H1 (cell line): ENCODE measurements around the gene RBM6. TPM values are rescaled to one million over a fixed set of nuclear protein-coding genes. Genes with fewer than 3 reads are reported as not detected.

Source experiments
- CTCF ChIA-PET: fragments of 300-600 bp; sonication (Branson Sonifier 250); formaldehyde crosslinking; loops from one replicate; lab custom pipeline; 2021; ENCODE audit not compliant: partially characterized antibody; lab: Charles Lee
- POLR2A ChIA-PET: fragments of 300-600 bp; sonication (Branson Sonifier 250); formaldehyde crosslinking; loops from one replicate; lab custom pipeline; 2021; ENCODE audit warnings: inconsistent platforms; ENCODE audit not compliant: partially characterized antibody; lab: Charles Lee
- DNase-seq, 2 experiments: peaks; one replicate each; pipeline versions ENCODE4 v3.0.0 to v3.0.0-alpha.2; 2010 to 2022; ENCODE audit warnings: low spot score in 2 of 2, low read depth in 1 of 2, mixed read lengths in 1 of 2
- FAIRE-seq: peaks from 2 replicates; lab custom pipeline; 2011; peaks lifted over from hg19 to GRCh38; lab: Jason Lieb, UNC
- H2AFZ ChIP-seq: 2 replicates; pipeline ENCODE4 v1.8.1; 2012; ENCODE audit warnings: low read length, inconsistent platforms
- H2AK5ac ChIP-seq: 2 replicates; pipeline ENCODE4 v1.6.1; 2013; ENCODE audit warnings: low read depth, low read length
- H2BK120ac ChIP-seq: replicated peaks from 2 replicates; pipeline ENCODE3; 2013; ENCODE audit warnings: low read depth, low read length, inconsistent platforms
- H2BK12ac ChIP-seq: 2 replicates; pipeline ENCODE4 v1.6.1; 2013; ENCODE audit warnings: low read depth, low read length
- H2BK15ac ChIP-seq: 2 replicates; pipeline ENCODE4 v1.6.1; 2013; ENCODE audit warnings: low read length
- H2BK20ac ChIP-seq: 2 replicates; pipeline ENCODE4 v1.6.1; 2013; ENCODE audit warnings: low read length
- H2BK5ac ChIP-seq: 2 replicates; pipeline ENCODE4 v1.6.1; 2013; ENCODE audit warnings: low read depth, low read length
- H3K14ac ChIP-seq: 2 replicates; pipeline ENCODE4 v1.6.1; 2013; ENCODE audit warnings: inconsistent platforms; ENCODE audit not compliant: insufficient read length
- H3K18ac ChIP-seq: 2 replicates; pipeline ENCODE4 v1.6.1; 2013; ENCODE audit warnings: low read length; ENCODE audit errors: extremely low read depth
- H3K23ac ChIP-seq: 2 replicates; pipeline ENCODE4 v1.6.1; 2013; ENCODE audit warnings: inconsistent platforms; ENCODE audit not compliant: insufficient read length
- H3K23me2 ChIP-seq: 2 replicates; pipeline ENCODE4 v1.6.1; 2013; ENCODE audit warnings: low read depth, low read length
- H3K27ac ChIP-seq: 2 replicates; pipeline ENCODE4 v1.6.1; 2011; ENCODE audit warnings: low read depth, low read length, inconsistent platforms
- H3K27me3 ChIP-seq, 4 experiments: replicated peaks in 1 of 4; 1 replicate in 1 of 4; 2 replicates in 3 of 4; pipeline versions ENCODE4 v1.6.1 to v1.8.1; 2011 to 2013; ENCODE audit warnings: low read length in 3 of 4, mild to moderate bottlenecking in 3 of 4, inconsistent platforms in 2 of 4, mixed read lengths in 2 of 4, moderate library complexity in 1 of 4; ENCODE audit not compliant: control insufficient read depth in 3 of 4, insufficient read depth in 3 of 4; ENCODE audit errors: extremely low read depth in 1 of 4
- H3K36me3 ChIP-seq, 4 experiments: 2 replicates each; pipeline versions ENCODE4 v1.6.1 to v1.8.1; 2011 to 2013; ENCODE audit warnings: mild to moderate bottlenecking in 4 of 4, low read length in 3 of 4, moderate library complexity in 2 of 4, control low read depth in 1 of 4, inconsistent platforms in 1 of 4; ENCODE audit not compliant: insufficient read depth in 4 of 4, control insufficient read depth in 2 of 4
- H3K4ac ChIP-seq: replicated peaks from 2 replicates; pipeline ENCODE3; 2013; ENCODE audit warnings: low read length, low read depth, mixed read lengths, inconsistent platforms; ENCODE audit not compliant: insufficient read length
- H3K4me1 ChIP-seq, 4 experiments: replicated peaks in 1 of 4; 1 replicate in 1 of 4; 2 replicates in 3 of 4; pipeline versions ENCODE4 v1.6.1 to v1.8.1; 2011 to 2013; ENCODE audit warnings: low read length in 3 of 4, inconsistent platforms in 2 of 4, mixed read lengths in 1 of 4; ENCODE audit not compliant: insufficient read depth in 4 of 4, control insufficient read depth in 3 of 4
- H3K4me2 ChIP-seq, 2 experiments: 2 replicates each; pipeline versions ENCODE4 v1.6.1 to v1.8.1; 2011 to 2013; ENCODE audit warnings: low read depth in 2 of 2, low read length in 2 of 2, control low read depth in 1 of 2, inconsistent platforms in 1 of 2, mild to moderate bottlenecking in 1 of 2; ENCODE audit not compliant: insufficient read depth in 1 of 2
- H3K4me3 ChIP-seq, 4 experiments: fragments of 200-600, 300-600 bp in 1 of 4; sonication (generic), shearing (Covaris generic), sonication (Bioruptor Twin) in 1 of 4; 2 replicates each; pipeline versions ENCODE4 v1.5.1 to v1.8.1; 2011 to 2016; ENCODE audit warnings: low read length in 4 of 4, low read depth in 3 of 4, control low read depth in 2 of 4, inconsistent platforms in 2 of 4, mild to moderate bottlenecking in 2 of 4, mixed read lengths in 1 of 4, moderate library complexity in 1 of 4; ENCODE audit not compliant: insufficient read depth in 2 of 4; ENCODE audit errors: extremely low read depth in 1 of 4
- H3K56ac ChIP-seq: replicated peaks from 2 replicates; pipeline ENCODE3; 2013; ENCODE audit warnings: low read depth, mild to moderate bottlenecking, mixed read lengths, low read length, inconsistent platforms; ENCODE audit not compliant: insufficient read length
- H3K79me1 ChIP-seq: 2 replicates; pipeline ENCODE4 v1.6.1; 2013; ENCODE audit warnings: low read depth, low read length, control low read depth
- H3K79me2 ChIP-seq, 2 experiments: 2 replicates each; pipeline versions ENCODE4 v1.6.1 to v1.8.1; 2012 to 2013; ENCODE audit warnings: low read length in 2 of 2, mild to moderate bottlenecking in 2 of 2, inconsistent platforms in 1 of 2; ENCODE audit not compliant: insufficient read depth in 2 of 2, control insufficient read depth in 1 of 2
- H3K9ac ChIP-seq, 4 experiments: replicated peaks in 1 of 4; 1 replicate in 1 of 4; 2 replicates in 3 of 4; pipeline versions ENCODE4 v1.6.1 to v1.8.1; 2011 to 2013; ENCODE audit warnings: low read depth in 3 of 4, low read length in 3 of 4, control low read depth in 2 of 4, mild to moderate bottlenecking in 2 of 4, moderate library complexity in 2 of 4, inconsistent platforms in 1 of 4; ENCODE audit errors: extremely low read depth in 1 of 4
- H3K9me3 ChIP-seq, 2 experiments: 2 replicates each; pipeline versions ENCODE4 v1.6.1 to v1.8.1; 2012 to 2013; ENCODE audit warnings: mild to moderate bottlenecking in 2 of 2, moderate library complexity in 2 of 2, control low read depth in 1 of 2, inconsistent platforms in 1 of 2, low read depth in 1 of 2, low read length in 1 of 2, mixed read lengths in 1 of 2; ENCODE audit not compliant: insufficient read depth in 2 of 2
- H4K20me1 ChIP-seq, 2 experiments: replicated peaks in 1 of 2; 2 replicates each; pipeline versions ENCODE3 to v1.8.1; 2011 to 2013; ENCODE audit warnings: inconsistent platforms in 2 of 2, low read length in 2 of 2, mild to moderate bottlenecking in 1 of 2; ENCODE audit not compliant: insufficient read depth in 2 of 2, control insufficient read depth in 1 of 2
- H4K5ac ChIP-seq: 2 replicates; pipeline ENCODE4 v1.6.1; 2013; ENCODE audit warnings: low read length, low read depth, mixed read lengths, inconsistent platforms; ENCODE audit not compliant: insufficient read length
- H4K8ac ChIP-seq: 2 replicates; pipeline ENCODE4 v1.8.0; 2013; ENCODE audit warnings: mild to moderate bottlenecking, moderate library complexity, low read length, inconsistent platforms; ENCODE audit not compliant: insufficient read depth; ENCODE audit errors: extremely low read depth
- H4K91ac ChIP-seq: replicated peaks from 2 replicates; pipeline ENCODE3; 2013; ENCODE audit warnings: low read length, mixed read lengths, inconsistent platforms; ENCODE audit not compliant: insufficient read length
- ATF2 ChIP-seq: IDR thresholded peaks from 2 replicates; pipeline ENCODE4 v1.6.1; 2012; ENCODE audit warnings: low read length, inconsistent platforms
- EZH2 ChIP-seq: fragments of 200-600 bp; sonication (generic); IDR thresholded peaks from 2 replicates; pipeline ENCODE4 v1.7.1; 2012; ENCODE audit warnings: low read depth, mild to moderate bottlenecking, moderate library complexity, low read length, inconsistent platforms; ENCODE audit not compliant: severe bottlenecking
- FOSL1 ChIP-seq: IDR thresholded peaks from 2 replicates; pipeline ENCODE4 v1.6.1; 2011; ENCODE audit warnings: mild to moderate bottlenecking, low read depth, low read length, moderate library complexity; ENCODE audit not compliant: insufficient read depth
- JUN ChIP-seq: IDR thresholded peaks from 2 replicates; pipeline ENCODE4 v1.6.1; 2011; ENCODE audit warnings: low read depth, mild to moderate bottlenecking, improper control_type of control experiment, low read length
- MAFK ChIP-seq: IDR thresholded peaks from 2 replicates; pipeline ENCODE4 v1.6.1; 2012; ENCODE audit warnings: low read depth, mild to moderate bottlenecking, improper control_type of control experiment, low read length
- RBBP5 ChIP-seq: IDR thresholded peaks from 2 replicates; pipeline ENCODE4 v1.7.1; 2012; ENCODE audit warnings: low read depth, mild to moderate bottlenecking, inconsistent platforms, low read length, moderate library complexity, borderline replicate concordance
- SP4 ChIP-seq: IDR thresholded peaks from 2 replicates; pipeline ENCODE4 v1.6.1; 2012; ENCODE audit warnings: low read length, inconsistent platforms
- SRF ChIP-seq: IDR thresholded peaks from 2 replicates; pipeline ENCODE4 v1.6.1; 2011; ENCODE audit warnings: mild to moderate bottlenecking, low read depth, low read length, moderate library complexity
- TEAD4 ChIP-seq: IDR thresholded peaks from 2 replicates; pipeline ENCODE4 v1.6.1; 2012; ENCODE audit warnings: low read depth, low read length, inconsistent platforms, mixed read lengths
- WGBS, 2 experiments: shearing (Covaris generic) in 1 of 2; methylation state at CpG; one replicate each; pipeline versions ENCODE4 v1.1.6 to v1.1.7; 2013 to 2015; ENCODE audit warnings: low lambda C conversion rate in 2 of 2, mixed read lengths in 2 of 2, inconsistent platforms in 1 of 2, low coverage in 1 of 2, missing lambda C conversion rate in 1 of 2; ENCODE audit not compliant: insufficient replicate concordance in 2 of 2, insufficient coverage in 1 of 2, insufficient read length in 1 of 2; ENCODE audit errors: extremely low coverage in 1 of 2, missing lambda C conversion rate in 1 of 2; 5-methylcytosine and 5-hydroxymethylcytosine counted together
- polyA plus RNA-seq, 7 experiments: library from polyadenylated mRNA; depleted of rRNA in 3 of 7; stranded (reverse) in 5 of 7; unstranded in 2 of 7; fragments of >200 nt in 5 of 7; fragments of 200-250 nt in 2 of 7; gene quantifications; 1 replicate in 5 of 7; 2 replicates in 1 of 7; 4 replicates in 1 of 7; pipeline versions ENCODE4 v1.2.1 to v1.2.3, GENCODE V29; 2011 to 2013; ENCODE audit warnings: missing spikeins in 2 of 7, mixed read lengths in 2 of 7
- total RNA-seq: library from RNA; stranded (reverse); fragmentation: NEBNext Ultra II Directional; extraction: Animal tissue kit (Norgen Biotek cat#: 25700); gene quantifications from 2 replicates; pipeline ENCODE4 v1.2.1, GENCODE V29; 2021

RBM6 gene
- total and polyA plus RNA-seq, 2 of the 8 experiments (the other 6 are each of a cell fraction or from before 2014, with no cell fraction given): 30.6 to 80.1 TPM

GRCh38 chr3:49910409-49911123 is 29.4 kb upstream of the RBM6 start:
- H4K20me1 ChIP-seq: peaks cover 0 to 7% of the 10 kb centered on the region in 2 experiments
- no peak overlapping the region for H2AK5ac ChIP-seq
- peak overlapping the region; percentile 62 for H3K18ac ChIP-seq
- H3K4ac ChIP-seq: no peak overlapping the region
- H3K4me2 ChIP-seq: peak overlapping the region; percentile 56 to 89
- no peak overlapping the region for H3K27ac ChIP-seq
- H2AFZ ChIP-seq: peak overlapping the region; percentile 62; the same call in 1 of the 2 replicates
- FAIRE-seq (no peak), DNase-seq (no peak)
- no peak overlapping the region for H4K5ac ChIP-seq
- no peak overlapping the region for H2BK12ac ChIP-seq
- peak overlapping the region in 1 of 4 experiments; percentile 13; a peak in 1 of 7 replicates for H3K9ac ChIP-seq
- H3K36me3 ChIP-seq: no peaks in the 10 kb centered on the region
- ChIA-PET CTCF (interaction anchor here (0.6 to 16.1 kb wide), 31 partner anchors 7 to 246 kb away, joined by 3 to 306 read pairs (median 4); partner anchors contain the start of genes IP6K1, MON1A, RBM5 and RBM6), POLR2A (interaction anchor here (0.7 to 1.6 kb wide), 9 partner anchors 9 to 126 kb away, joined by 3 to 7 read pairs (median 4); partner anchors contain the start of genes MON1A, RBM6 and TRAIP)
- H3K79me1 ChIP-seq: no peaks in the 10 kb centered on the region
- H2BK20ac ChIP-seq: no peak overlapping the region
- no peaks in the 10 kb centered on the region for H3K9me3 ChIP-seq
- H4K8ac ChIP-seq: peak overlapping the region; percentile 84
- no peak overlapping the region for H4K91ac ChIP-seq
- H3K56ac ChIP-seq: no peak overlapping the region
- no peaks in the 10 kb centered on the region for H3K79me2 ChIP-seq
- peaks cover 8% of the 10 kb centered on the region; the same call in 1 of the 2 replicates for H3K23me2 ChIP-seq
- no peak overlapping the region for H2BK120ac ChIP-seq
- WGBS, 2 experiments: 13% methylated on average over 48 of the region's 48 CpGs; no CpG with 5 or more reads in 1 of the 2 experiments
- H3K23ac ChIP-seq: no peak overlapping the region
- H3K14ac ChIP-seq: no peak overlapping the region
- peaks cover 5 to 38% (median 22%) of the 10 kb centered on the region in 4 experiments for H3K4me1 ChIP-seq
- peak overlapping the region; percentile 1 to 57 (median 53); a peak in 7 of 8 replicates for H3K4me3 ChIP-seq
- peak overlapping the region; percentile 81; the same call in 1 of the 2 replicates for H2BK15ac ChIP-seq
- peaks cover 0 to 18% (median 14%) of the 10 kb centered on the region in 4 experiments; a peak in 5 of 7 replicates for H3K27me3 ChIP-seq
- H2BK5ac ChIP-seq: peak overlapping the region; percentile 64; the same call in 1 of the 2 replicates
- TF ChIP-seq MAFK (no peak), RBBP5 (peak; percentile 85), FOSL1 (no peak), TEAD4 (no peak), ATF2 (no peak), JUN (no peak), EZH2 (peak; percentile 33), SP4 (no peak), SRF (no peak)
